GM06990 (cell line): ENCODE measurements around the gene GRIA3.
"Not testable (repeated sequence)": the region's sequence is repeated elsewhere in the genome, so short reads cannot be mapped to it uniquely, and the experiment has no call there.

Experiments used
- DNase-seq: peaks from one replicate; pipeline ENCODE4 v3.0.0-alpha.2; 2011; ENCODE audit not compliant: insufficient read length; ENCODE audit errors: extremely low read depth
- H3K27me3 ChIP-seq: replicated peaks from 2 replicates; pipeline ENCODE4 v1.6.0; 2011; ENCODE audit warnings: low read length; ENCODE audit not compliant: control insufficient read depth, insufficient read depth
- H3K36me3 ChIP-seq: 2 replicates; pipeline ENCODE4 v1.5.1; 2011; ENCODE audit warnings: low read length; ENCODE audit not compliant: control insufficient read depth, insufficient read depth
- H3K4me3 ChIP-seq: replicated peaks from 2 replicates; pipeline ENCODE4 v1.5.1; 2011; ENCODE audit warnings: low read depth, mild to moderate bottlenecking, control low read depth, low read length
- TF ChIP-seq, protein P1 (sequence below): IDR thresholded peaks from 2 replicates; pipeline ENCODE4 v1.5.1; 2011; ENCODE audit warnings: low read length, control low read depth, mild to moderate bottlenecking, inconsistent platforms; ENCODE audit not compliant: insufficient read depth, poor library complexity, severe bottlenecking

The GRIA3 gene

DNA sequence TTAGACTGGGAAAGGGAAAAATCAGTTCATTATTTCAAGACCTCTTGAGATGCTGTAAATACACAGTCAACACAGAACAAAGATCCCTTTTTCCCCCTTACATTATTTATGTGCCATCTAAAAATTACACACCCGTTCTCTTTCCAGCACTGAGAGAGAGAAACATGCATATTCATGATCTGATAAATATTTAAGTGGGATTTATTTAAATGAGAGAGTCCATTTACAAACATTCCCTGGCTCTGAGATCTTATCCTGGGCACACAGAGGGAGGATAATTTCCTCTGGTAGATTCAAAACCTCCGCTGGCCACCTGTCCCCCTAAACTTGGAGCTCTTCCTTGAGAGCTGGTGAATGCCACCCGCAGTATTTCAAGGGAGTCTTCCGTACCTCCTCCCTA is 88.6 kb downstream of the GRIA3 start:
- no peak for DNase-seq
- TF ChIP-seq, protein P1, sequence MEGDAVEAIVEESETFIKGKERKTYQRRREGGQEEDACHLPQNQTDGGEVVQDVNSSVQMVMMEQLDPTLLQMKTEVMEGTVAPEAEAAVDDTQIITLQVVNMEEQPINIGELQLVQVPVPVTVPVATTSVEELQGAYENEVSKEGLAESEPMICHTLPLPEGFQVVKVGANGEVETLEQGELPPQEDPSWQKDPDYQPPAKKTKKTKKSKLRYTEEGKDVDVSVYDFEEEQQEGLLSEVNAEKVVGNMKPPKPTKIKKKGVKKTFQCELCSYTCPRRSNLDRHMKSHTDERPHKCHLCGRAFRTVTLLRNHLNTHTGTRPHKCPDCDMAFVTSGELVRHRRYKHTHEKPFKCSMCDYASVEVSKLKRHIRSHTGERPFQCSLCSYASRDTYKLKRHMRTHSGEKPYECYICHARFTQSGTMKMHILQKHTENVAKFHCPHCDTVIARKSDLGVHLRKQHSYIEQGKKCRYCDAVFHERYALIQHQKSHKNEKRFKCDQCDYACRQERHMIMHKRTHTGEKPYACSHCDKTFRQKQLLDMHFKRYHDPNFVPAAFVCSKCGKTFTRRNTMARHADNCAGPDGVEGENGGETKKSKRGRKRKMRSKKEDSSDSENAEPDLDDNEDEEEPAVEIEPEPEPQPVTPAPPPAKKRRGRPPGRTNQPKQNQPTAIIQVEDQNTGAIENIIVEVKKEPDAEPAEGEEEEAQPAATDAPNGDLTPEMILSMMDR = no peak
- Histone ChIP-seq H3K4me3 (no peak overlapping the region), H3K36me3 (no peaks in the 10 kb centered on the region), H3K27me3 (no peaks in the 10 kb centered on the region)

DNA sequence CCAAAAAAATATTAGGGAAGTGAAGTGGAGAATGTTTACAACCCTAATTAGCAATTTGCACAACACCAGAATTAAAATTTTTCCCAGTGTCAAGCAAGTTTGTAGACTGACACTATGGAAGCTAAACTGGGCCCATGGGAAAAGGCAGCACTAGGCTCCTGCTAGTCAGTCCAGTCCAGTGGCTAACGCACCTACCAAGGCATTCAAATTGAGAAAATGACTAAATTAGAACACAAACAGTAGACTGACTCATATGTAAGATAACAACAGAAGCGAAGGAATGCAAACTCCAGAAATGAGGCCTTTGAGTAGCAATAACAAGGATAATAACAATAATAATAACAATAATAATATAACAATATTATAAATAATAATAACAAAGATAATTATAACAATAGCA is 90.7 kb downstream of the GRIA3 start:
- no peaks in the 10 kb centered on the region for H3K36me3 ChIP-seq
- no peak overlapping the region for H3K4me3 ChIP-seq
- H3K27me3 ChIP-seq = no peaks in the 10 kb centered on the region
- TF ChIP-seq, protein P1 = no peak
- no peak for DNase-seq

DNA sequence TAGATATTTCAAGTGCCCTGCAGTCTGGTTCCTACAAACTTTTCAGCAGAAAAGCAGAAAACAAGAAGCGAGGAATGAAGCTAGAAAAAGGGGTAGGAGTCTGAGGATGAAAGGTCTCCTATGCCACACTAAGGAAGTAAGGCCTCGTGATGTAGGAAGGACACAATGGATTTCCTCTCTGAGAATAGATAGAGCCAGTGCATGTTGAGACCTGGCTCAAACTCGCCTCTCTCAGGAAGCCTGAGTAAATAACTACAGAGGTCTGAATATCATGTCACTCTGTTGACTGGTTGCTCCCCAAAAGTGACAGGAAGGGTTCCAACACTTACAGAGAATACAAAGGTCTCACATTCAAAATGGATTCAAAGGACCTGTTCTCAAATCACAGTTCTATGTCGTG is 93.3 kb downstream of the GRIA3 start:
- H3K36me3 ChIP-seq = no peaks in the 10 kb centered on the region
- no peaks in the 10 kb centered on the region for H3K27me3 ChIP-seq
- no peak overlapping the region for H3K4me3 ChIP-seq
- TF ChIP-seq, protein P1 = no peak
- DNase-seq = no peak

DNA sequence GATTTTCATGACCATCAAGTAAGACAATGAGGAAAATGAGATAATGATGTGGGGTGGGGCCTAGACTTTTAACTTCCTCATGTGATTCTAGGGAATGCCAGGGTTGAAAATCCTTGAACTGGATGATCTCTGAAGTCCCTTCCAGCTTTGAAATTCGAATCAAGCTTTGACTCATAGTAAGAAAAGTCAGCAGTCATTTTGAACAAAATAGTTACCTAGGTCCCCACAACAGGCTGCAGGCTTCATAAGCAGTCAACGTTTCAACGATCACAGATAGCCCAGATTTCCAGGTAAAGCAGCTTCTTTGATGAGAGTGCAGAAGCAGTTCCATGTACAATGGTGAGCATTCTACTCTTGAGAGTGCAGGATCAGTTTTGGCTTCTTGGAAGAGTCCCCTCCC is 93.7 kb downstream of the GRIA3 start:
- no peak overlapping the region for H3K4me3 ChIP-seq
- H3K36me3 ChIP-seq = no peaks in the 10 kb centered on the region
- H3K27me3 ChIP-seq = no peaks in the 10 kb centered on the region
- TF ChIP-seq, protein P1 = peak; percentile 19
- DNase-seq = no peak

DNA sequence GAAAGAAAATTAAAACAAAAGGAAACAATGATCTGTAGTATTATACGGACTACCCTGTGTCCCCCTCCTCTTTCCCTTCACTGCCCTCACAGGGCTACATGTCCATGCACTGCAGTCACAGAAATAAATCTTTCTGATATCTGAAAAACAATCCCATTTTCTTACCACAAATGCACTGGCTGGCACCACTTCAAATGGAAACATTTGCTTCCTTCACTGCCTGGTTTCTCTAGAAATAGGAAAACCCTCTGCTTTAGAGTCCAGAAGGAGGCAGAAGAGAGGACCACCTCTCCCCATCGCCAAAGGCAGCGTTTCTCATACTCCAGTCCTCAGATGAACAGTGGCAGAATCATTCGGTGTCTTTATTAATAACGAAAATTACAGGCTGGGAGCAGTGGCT is 98.2 kb downstream of the GRIA3 start:
- Histone ChIP-seq H3K36me3 (no peaks in the 10 kb centered on the region), H3K27me3 (no peaks in the 10 kb centered on the region), H3K4me3 (no peak overlapping the region)
- no peak for DNase-seq
- TF ChIP-seq, protein P1 = no peak

DNA sequence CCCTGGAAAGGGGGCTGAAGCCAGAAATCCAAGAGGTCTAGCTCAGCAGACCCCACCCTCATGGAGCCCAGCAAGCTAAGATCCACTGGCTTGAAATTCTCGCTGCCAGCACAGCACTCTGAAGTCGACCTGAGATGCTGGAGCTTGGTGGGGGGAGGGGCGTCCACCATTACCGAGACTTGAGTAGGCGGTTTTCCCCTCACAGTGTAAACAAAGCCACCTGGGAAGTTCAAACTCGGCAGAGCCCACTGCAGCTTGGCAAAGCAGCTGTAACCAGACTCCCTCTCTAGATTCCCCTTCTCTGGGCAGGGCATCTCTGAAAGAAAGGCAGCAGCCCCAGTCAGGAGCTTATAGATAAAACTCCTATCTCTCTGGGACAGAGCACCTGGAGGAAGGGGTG is 99.3 kb downstream of the GRIA3 start:
- not testable (repeated sequence) for DNase-seq, H3K4me3 ChIP-seq, H3K27me3 ChIP-seq, H3K36me3 ChIP-seq
